ENCODE results near the gene DDR1. TPM values are rescaled to one million over a fixed set of nuclear protein-coding genes. Genes with fewer than 3 reads are reported as not detected.

Gene DDR1
- total RNA-seq, 1 donor from 2014 or later, result 61.4 TPM

DNA sequence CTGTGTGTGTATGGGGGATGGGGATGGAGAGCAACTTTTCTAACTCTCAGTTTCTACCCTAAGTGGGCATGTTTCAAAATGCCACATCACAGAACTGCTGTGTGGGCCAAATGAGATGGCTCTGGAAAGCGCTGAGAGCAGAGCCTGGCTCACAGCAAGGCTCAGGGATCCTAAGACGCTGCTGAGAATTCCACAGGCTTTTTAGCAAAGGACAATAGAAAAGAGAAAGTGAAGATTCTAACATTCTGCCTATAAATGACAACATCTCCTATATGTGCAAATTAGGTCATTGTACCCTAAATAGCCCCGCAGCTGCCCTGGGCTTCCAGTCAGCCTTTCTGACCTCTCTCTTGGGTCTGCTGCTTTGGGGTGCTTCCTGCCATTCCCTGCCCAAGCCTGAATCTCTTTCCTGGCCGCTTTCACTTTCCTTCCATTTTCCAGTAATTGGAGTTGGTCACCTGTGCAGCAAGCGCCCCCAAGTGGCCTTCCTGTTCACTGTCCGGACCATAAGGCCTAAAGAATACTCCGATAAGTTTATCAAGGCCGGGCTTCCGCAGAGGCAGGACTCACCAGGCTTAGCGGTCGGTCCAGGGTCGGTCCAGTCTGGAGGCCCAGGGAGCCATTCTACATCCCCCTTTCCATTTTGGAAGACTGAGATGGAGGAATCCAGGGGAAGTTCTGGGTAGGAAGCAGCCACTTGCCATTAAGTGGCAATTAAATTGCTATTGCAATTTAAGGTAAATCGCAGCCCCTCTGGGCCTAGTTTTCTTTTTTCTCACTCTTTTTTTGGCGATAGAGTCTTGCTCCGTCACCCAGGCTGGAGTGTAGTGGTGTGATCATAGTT, 6.7 kb upstream of the DDR1 start:
- peak; percentile 91 for DNase-seq (ENCODE audit: low spot score)

DNA sequence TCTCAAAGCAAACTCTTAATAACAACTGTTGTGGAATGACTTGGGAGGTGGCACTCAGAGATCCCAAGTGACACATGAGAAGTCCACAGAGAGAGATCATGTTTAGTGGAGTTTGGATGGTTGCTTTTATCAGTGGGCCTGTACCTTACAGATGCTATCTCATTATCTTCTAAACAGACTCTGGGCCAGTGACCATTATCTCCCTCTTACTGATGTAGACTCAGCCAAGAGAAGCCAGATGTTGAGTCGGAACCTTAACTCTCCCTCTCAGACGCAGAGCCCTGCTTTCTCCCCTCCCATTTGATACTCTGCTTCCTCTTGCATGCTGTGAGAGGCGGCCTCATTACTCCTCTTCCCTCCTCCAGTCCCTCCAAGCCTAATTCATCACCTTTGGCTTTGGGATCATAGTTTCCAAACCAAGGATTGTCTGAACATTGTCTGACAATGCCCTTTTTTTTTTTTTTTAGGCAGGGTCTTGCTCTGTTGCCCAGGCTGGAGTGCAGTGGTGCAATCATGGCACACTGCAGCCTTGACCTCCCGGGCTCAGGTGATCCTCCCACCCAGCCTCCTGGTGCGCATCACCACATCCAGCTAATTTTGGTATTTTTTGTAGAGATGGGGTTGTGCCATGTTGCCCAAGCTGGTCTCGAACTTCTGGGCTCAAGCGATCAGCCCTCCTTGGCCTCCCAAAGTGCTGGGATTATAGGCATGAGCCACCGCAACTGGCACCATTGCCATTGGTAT, 4.5 kb upstream of the DDR1 start:
- no peak for DNase-seq (ENCODE audit: low spot score)
- intact Hi-C loops (cut with DNase I), result loop anchor here (5.0 kb wide), 2 partner anchors 32 to 203 kb away; partner anchors contain the start of gene VARS2

More for the DNA sequence above, 6.7 kb upstream of the DDR1 start:
- intact Hi-C loops (cut with DNase I), result loop anchor here (1.0 to 5.0 kb wide), 2 partner anchors 35 to 49 kb away; partner anchors contain the start of gene VARS2

DNA sequence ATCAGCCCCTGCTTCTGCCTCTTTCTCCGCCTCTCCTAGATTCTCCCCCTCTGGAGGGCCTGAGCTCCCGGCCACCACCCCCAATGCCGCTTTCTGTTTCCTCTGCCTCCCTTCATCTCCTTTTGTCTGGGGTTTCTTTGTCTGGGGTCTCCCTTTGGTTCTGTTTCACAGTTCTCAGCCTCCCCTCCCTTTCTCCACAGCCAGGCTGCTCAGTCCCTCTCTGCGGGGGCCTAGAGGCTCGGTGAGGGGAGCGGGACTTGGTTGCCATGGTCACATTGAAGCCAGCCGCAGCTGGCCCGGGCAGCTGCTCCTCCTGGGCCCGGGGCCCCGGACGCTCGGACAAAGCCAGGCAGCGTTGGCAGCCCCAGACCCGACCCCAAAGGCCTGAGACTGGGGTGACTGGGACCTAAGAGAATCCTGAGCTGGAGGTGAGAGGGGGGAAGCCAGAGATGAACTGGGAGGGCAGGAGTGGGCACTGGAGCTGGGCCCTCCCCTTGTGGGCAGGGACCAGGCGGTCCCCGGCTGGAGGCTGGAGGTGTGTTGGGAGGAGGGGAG, 3.5 kb upstream of the DDR1 start:
- intact Hi-C loops (cut with DNase I), result loop anchor here (5.0 kb wide), 1 partner anchor 203 kb away; no protein-coding TSS in a partner anchor

DNA sequence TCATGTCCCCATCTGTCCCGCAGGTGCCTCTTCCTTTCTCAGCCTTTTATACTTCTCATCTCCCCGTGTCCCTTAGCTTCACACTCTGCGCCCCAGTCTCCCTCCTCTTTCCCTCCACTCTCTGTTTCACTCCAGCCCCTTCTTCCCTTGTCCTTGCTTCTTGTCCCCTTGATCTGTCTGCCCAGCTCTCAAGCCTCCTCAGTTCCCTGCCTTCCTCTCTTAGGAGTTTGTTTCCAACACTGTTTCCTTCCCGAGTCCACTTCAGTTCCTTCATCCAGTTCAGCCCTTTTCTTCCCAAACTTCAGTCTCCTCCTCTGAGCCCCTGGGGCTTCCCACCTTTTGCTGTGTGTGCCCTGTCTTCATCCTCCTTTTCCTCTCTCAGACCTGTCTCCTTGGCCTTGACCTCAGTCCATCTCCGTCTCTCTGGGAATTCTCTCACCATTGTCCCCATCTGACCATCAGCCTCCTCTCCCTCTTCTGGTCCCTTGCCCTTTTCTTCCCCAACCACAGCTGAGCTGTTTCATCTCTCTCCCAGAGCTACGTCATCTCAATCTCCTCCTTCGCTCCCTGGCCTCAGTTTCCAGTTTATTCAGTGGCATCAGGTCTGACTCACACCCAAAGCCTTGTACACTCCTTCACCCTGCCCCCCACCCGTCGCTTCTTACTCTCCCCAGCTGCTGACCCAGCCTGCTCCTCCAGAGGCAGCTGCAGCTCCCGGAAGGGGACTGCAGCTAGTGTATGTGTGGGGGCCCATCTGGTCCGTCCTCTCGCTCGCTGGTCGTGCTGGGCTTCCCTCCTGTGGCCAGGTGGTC, 2.7 kb upstream of the DDR1 start:
- intact Hi-C loops (cut with DNase I), result loop anchor here (2.0 to 5.0 kb wide), 2 partner anchors 135 to 204 kb away; no protein-coding TSS in a partner anchor
- no peak for DNase-seq (ENCODE audit: low spot score)

More for the DNA sequence above, 3.5 kb upstream of the DDR1 start:
- no peak for DNase-seq (ENCODE audit: low spot score)

DNA sequence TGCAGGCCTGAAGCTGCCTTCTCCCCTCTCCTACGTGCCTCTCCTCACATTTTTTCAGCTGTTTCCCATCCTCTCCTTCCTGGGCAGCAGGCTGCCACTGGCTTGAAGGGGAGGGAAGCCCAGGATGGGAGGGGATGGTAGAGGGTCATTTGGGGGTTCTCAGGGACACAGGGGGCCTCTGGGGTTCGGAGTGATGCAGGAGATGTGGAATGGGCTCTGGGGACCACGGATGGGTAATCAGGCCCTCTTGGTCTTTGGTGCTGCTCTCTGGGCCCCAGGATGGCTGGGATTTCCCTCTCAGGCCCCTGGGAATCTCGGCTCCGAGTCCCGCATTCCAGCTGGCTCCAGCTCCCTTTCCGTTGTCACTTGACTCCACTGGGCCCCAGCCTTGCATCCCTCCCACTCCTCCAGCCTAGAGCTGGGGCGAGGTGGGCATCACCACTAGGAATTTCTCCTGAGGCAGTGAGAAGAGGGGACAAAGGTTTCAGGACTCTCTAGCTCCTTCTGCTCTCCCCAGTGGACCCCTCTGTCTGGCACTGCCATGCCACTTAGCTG, 2.0 kb upstream of the DDR1 start:
- DNase-seq (ENCODE audit: low spot score), result no peak
- intact Hi-C loops (cut with DNase I), result loop anchor here (2.0 to 5.0 kb wide), 2 partner anchors 135 to 205 kb away; no protein-coding TSS in a partner anchor

DNA sequence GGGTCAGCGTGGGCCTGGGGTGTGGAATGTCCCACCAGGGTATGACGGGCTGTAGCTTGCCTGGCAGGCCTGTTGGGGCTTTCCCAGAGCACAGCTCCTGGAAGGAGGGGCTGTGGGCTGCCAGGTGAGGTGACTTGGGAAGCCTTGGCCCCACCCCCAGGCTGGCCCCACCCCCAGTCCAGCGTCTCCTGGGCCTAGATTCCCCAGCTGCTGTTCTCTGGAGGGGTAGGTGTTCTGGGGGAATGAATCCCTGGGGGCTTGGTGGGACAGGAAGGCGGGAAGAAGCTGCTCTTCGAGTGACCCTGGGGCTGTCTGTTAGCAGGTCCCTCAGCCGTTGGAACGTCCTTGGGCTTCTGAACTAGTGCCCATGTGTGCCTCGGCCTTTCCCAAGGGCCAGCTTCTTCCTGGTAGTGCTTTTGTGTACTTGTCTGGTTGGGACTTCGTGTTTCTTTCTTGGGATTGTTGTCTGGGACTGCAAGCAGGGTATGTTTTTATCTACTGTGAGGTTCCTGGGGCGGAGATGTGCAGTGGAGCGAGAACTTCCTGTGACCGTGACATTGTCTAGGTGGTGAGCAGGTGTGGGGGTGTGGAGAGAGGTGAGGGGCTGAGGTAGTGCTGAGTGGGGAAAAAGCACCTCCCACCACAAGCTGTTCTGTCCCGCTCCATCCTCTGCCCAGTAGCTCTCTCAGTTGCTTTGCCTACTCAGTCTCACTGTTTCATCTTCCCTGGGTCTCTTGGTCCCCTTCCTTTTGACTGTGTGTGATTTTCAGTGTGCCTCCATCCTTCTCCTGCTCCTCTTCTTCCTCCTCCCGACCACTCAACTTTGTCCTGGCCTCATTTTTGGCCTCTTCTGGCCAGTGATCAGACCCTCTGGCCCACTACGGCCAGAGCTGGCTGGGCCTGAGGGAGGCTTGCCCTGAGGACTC, 1.3 kb upstream of the DDR1 start:
- intact Hi-C loops (cut with DNase I), result loop anchor here (2.0 to 5.0 kb wide), 2 partner anchors 136 to 206 kb away; no protein-coding TSS in a partner anchor
- no peak for DNase-seq (ENCODE audit: low spot score)

DNA sequence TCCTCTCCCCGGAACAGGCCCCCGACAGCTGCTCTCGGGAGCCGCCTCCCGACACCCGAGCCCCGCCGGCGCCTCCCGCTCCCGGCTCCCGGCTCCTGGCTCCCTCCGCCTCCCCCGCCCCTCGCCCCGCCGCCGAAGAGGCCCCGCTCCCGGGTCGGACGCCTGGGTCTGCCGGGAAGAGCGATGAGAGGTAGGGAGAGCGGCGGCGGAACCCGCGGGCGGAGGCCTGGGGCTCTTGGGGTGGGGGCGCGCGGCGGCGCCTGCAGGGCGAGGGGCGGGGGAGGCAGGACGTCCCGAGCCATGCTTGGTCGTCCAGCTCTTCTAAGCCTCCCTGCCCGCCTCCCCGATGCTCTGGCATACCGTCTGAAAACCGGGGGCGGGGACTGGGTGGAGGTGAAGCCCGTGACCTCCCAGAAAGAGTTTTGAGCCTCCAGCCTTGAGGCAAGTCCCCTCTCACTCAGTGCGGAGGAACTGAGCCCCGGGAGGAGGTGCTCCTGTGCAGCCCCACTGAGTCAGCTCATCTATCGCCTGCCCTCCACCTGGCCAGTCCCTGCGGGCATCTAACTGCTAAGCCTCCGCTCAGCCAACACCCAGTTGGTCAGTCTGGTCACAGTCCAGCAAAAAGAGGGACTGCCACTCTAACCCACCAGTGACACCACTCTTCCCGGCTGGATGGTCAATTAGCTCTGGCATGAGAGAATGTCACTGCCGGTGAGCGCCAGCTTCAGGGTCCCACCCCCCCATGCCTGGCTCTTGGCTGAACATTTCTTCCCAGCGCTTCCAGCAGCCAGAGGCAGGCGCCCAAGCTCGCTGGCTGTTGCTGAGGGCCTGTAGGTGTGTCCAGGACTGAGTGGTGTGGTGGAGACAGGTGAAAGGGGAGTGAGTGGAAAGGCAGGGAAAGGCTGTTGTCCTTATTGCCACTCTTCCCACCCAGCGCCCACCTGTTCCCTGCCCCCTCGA, 482 bp downstream of the DDR1 start:
- DNase-seq (ENCODE audit: low spot score), result no peak

DNA sequence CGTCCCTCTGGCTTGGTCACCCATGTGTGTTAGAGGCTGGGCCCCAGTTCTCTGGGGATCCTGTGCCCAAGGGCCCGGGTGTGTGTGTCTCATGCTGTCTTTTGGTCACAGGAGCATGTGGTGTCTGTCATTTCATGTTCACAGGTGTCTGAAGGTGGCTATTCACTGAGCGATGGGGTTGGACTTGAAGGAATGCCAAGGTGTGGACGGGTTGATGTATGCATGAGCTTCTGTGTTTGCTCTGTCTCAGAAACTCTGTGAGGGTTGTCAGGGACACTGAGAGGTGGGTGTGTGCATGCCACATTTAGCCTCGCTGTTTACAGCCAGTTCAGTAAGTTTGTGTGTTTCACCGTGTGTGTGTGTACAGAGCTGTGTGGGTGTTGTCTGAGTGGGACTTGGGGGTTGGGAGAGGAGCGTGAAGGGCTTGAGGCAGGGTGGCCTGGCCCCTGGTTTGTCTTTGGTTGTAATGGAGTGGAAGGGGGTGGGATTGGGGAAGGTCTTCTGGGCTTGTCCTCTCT, 1.2 kb downstream of the DDR1 start:
- intact Hi-C loops (cut with DNase I), result no loop called here
- DNase-seq (ENCODE audit: low spot score), result no peak

More for the DNA sequence above, 482 bp downstream of the DDR1 start:
- intact Hi-C loops (cut with DNase I), result loop anchor here (5.0 kb wide), 1 partner anchor 208 kb away; no protein-coding TSS in a partner anchor

DNA sequence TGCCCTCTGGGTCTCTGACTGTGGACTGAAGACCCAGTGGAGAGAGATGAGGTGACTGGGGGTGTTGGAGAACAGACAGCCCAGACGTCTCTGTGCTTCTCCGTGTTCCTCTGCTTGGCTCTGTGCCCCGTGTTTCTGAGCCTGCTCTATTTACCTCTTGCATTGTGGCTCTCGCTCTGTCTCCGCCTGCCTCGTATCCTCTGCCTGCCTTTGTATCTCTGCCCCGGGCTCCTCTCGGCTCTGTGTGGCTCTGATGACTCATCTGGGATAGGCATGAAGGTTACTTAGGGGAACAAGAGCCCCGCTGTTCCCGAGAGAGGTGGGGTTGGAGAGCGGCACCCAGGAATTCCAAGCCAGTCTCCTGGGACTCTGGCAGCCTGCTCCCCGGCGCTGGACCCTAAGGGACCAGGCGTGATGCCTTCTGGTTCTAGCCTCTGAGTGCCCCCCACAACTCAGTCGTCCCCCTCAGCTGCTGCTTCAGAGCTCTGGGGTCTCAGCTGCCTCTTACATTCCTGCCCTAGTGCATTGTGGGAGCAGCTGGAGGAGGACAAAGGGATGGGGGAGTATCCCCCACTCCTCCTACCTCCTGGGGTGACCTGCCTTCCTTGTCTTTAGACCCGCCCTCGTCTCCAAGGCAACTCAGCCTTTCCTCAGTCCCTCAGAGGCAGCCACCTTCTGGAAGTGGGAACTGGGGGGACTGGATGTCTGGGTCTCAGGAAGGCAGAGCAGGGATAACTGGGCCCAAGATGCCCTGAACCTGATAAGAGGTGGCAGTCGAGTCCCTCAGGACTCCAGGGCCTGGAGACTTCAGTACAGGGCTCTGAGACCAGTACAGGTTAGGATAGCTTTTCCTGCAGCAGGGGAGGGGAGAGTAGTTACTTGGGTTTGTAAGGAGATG, 1.9 kb downstream of the DDR1 start:
- peak; percentile 56 for DNase-seq (ENCODE audit: low spot score)
- intact Hi-C loops (cut with DNase I), result no loop called here

DNA sequence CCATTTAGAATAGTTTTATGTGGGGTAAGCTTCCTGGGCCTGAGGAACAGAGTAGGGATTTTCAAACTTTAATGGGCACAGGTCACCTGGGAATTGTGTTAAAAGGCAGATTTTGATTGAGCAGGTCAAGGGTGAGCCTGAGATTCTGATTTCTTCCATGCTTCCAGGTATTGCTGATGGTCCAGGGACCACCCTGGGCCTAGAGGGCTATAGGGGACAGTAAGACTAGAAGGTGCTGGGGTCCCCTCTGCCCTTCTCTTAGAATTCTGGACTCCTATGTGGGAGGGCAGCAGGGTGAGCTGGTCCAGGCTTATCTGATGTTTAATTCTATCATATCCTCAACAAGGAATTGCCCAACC, 2.6 kb downstream of the DDR1 start:
- intact Hi-C loops (cut with DNase I), result no loop called here
- DNase-seq (ENCODE audit: low spot score), result peak; percentile 51

DNA sequence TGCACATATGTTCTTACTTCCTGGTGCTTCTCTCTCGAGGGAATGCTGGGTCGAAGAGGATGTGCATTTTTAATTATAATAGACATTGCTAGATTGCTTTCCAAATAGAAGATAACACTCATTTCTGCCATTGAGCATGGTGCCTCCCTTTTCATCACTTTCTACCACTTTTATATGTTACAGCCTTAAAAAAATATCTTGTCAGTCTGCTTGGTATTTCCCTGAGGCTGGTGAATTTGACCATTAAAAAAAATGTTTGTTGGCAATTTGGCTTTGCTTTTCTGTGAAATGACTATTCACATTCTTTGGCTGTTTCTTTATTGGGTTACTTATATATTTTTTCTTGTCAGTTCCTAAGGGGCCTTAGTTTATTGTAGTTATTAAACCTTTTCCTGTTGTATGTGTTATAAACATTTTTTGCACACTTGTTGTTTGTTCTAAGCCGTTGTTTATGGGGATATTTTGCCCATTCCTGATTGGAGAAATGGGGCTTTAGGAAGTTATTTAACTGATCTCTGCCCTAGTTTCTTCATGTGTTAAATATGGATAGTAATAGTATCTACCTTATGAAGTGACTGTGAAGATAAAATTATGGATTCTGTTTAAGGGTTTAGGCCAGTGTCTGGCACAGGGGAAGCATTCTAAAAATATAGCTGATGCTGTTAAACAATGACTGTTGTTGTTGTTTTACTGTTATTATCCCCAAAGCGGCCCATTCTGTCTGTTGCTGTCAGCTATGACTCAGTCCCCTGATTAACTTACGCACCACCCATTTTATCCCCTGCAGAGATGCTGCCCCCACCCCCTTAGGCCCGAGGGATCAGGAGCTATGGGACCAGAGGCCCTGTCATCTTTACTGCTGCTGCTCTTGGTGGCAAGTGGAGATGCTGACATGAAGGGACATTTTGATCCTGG, 3.8 kb downstream of the DDR1 start:
- DNase-seq (ENCODE audit: low spot score), result peak; percentile 4

DNA sequence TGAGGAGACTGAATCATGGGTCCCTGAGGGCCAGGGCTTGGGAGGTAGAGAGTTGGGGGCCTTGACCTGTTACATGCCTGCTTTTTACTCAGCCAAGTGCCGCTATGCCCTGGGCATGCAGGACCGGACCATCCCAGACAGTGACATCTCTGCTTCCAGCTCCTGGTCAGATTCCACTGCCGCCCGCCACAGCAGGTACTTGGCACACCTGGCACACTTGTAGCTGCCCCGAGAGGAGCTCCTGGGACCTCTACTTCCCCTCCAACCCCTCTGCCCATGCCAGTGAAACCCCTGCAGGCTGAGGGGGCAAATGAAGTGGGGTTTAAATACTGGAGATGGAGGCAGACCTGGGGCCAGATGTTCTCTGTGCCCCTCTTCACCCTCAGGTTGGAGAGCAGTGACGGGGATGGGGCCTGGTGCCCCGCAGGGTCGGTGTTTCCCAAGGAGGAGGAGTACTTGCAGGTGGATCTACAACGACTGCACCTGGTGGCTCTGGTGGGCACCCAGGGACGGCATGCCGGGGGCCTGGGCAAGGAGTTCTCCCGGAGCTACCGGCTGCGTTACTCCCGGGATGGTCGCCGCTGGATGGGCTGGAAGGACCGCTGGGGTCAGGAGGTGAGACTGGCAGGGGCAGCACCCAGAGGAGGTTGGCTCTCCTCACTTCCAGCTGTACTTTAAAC, 4.6 kb downstream of the DDR1 start:
- peak; percentile 74 for DNase-seq (ENCODE audit: low spot score)
- intact Hi-C loops (cut with DNase I), result no loop called here

More for the DNA sequence above, 3.8 kb downstream of the DDR1 start:
- intact Hi-C loops (cut with DNase I), result no loop called here

DNA sequence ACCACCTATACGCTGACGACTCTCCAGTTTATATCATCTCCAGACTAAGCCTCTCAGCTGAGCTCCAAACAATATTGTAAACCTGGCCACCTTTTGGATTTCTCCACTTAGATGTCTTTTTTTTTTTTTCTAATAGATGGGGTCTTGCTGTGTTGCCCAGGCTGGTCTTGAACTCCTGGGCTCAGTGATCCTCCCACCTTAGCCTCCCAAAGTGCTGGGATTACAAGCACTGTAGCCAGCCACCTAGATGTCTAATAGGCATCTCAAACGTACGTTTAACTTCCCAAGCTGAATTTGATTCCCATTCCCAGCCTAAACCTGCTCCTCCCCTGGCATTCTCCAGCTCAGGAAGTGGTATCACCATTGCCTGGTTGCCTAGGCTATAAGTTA, 5.2 kb downstream of the DDR1 start:
- peak; percentile 9 for DNase-seq (ENCODE audit: low spot score)
- intact Hi-C loops (cut with DNase I), result no loop called here
